Endothelial cell of umbilical vein (primary cell): ENCODE data around the gene SH3PXD2A.
A peak's percentile ranks its signal among the peaks of the same experiment; 100 is the strongest.

Experiments used
- CTCF ChIP-seq, 2 donors: IDR thresholded peaks; 1 replicate in 1 of 2; 2 replicates in 1 of 2; pipeline ENCODE4 v1.5.1; 2011; ENCODE audit warnings: low read length in 2 of 2, mild to moderate bottlenecking in 2 of 2, moderate library complexity in 2 of 2, control low read depth in 1 of 2, inconsistent platforms in 1 of 2, low read depth in 1 of 2; ENCODE audit not compliant: insufficient read depth in 1 of 2; ENCODE audit errors: extremely low read depth in 1 of 2
- EZH2 ChIP-seq: IDR thresholded peaks from 2 replicates; pipeline ENCODE4 v1.6.1; 2012; ENCODE audit warnings: borderline replicate concordance, low read depth, mild to moderate bottlenecking, moderate library complexity, low read length, inconsistent platforms; ENCODE audit not compliant: severe bottlenecking
- POLR2A ChIP-seq: IDR thresholded peaks from 2 replicates; pipeline ENCODE4 v1.6.1; 2012; ENCODE audit warnings: low read depth, mild to moderate bottlenecking, control low read depth, low read length

GRCh38 chr10:103712898-103713498, 142.4 kb downstream of the SH3PXD2A start:
- TF ChIP-seq POLR2A (no peak), CTCF (IDR thresholded peaks at IDR 0.05; ENCODE audit: extremely low read depth in 1 of 2, insufficient read depth in 1 of 2, low read depth in 1 of 2, low read length in 2 of 2) (peak; percentile 78 to 88), EZH2 (no peak)
